ENCODE results near the gene SMAD3.

The SMAD3 gene

GRCh38 chr15:67185621-67186225 lies 120.3 kb downstream of the SMAD3 start:
- peak; percentile 42 for DNase-seq

- peak; percentile 48 for DNase-seq
Observed at GRCh38 chr15:67186226-67186649, 120.8 kb downstream of the SMAD3 start.

DNA sequence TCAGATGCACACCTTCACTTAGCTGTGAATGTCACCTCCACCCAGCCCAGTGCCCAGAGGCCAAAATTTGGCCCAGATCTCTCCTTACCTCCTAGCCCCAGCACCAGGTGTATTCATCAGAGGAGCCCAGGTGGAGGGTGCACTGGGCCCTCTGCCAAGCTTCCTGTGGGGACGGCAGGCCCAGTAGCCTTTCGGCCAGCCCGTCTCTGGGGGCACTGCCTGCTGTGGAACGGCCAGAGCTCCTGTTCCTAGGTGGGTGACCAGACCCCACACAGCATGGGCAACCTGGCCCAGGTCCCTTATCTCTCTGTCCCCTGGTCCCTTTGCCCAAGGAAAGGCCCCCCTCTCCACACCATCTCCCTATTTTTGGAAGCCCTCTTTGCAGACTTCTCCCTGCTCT lies 121.3 kb downstream of the SMAD3 start:
- peak; percentile 37 for DNase-seq

GRCh38 chr15:67187351-67187854 lies 122.0 kb downstream of the SMAD3 start:
- DNase-seq: peak; percentile 44

DNA sequence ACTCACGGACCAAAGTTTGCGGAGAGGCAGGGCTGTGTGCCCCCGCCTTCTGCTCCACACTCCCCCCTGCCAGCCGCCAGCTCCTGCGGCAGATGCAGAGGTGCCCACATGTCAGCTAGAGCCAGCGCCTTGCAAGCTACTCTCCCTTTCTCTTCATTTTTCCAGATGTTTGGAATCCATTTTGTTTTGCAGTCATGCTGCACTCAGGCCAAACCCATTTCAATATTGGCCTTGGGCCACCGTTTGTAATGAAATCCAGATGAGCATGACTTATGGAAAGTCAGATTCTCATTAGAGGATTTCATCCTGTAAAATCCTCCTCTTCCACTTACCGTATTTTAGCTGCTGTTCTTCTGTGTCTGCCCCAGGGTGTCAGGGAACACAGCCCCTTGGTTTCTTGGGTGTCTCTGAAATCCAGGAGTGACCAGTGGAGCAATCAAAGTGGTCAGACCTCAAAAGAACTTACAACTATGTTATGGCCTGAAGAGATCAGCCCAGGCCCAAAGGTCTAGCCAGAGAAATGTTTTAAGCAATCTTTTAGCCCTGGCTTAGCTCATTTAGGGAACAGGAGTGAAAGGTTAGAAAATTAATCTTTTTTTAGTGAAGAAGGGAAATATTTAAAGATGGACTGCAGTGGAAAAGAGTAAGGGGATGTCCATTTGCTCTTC lies 123.3 kb downstream of the SMAD3 start:
- DNase-seq: peak; percentile 90

DNA sequence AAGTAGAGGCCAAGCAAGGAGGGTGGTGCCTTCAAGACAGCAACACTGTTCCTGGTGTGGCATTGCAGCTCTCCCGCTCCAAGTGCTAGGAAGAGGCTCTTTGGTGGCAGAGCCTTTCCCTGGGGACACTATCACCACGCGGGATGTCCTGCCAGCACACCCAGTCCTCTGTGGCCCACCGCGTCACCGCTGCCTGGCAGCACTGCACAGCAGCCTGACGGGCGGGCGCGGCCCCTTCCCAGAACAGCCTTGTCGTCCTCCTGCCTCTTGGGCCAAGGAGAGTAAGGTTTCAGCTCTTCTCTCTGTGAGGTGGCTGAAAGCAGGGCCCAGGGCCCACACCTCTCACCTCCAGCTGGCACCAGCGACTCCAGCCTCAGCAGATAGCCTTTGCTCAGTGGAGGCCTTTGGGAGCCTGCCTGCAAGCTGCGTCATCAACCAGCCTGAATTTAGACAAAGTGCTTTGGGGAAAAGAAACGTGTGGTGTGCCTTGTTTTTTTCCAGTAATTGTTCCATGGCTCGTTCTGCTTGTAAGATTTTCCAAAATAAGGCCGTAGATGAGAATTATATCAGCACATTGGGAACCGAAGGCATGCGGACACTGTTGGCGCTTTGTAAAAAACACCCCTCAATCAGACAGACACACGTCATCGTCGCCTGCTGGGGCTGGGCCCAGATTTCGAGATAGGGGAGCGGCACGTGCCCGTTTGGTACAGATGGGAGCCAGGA lies 124.1 kb downstream of the SMAD3 start:
- peak; percentile 88 for DNase-seq

DNA sequence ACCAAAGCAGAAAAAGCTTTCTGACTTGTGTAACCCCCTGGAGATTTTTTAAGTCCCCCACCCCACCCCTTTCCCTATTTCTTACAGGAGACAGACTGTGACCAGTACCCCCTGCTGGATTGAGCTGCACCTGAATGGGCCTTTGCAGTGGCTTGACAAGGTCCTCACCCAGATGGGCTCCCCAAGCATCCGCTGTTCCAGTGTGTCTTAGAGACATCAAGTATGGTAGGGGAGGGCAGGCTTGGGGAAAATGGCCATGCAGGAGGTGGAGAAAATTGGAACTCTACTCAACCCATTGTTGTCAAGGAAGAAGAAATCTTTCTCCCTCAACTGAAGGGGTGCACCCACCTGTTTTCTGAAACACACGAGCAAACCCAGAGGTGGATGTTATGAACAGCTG lies 124.9 kb downstream of the SMAD3 start:
- no peak for DNase-seq

DNA sequence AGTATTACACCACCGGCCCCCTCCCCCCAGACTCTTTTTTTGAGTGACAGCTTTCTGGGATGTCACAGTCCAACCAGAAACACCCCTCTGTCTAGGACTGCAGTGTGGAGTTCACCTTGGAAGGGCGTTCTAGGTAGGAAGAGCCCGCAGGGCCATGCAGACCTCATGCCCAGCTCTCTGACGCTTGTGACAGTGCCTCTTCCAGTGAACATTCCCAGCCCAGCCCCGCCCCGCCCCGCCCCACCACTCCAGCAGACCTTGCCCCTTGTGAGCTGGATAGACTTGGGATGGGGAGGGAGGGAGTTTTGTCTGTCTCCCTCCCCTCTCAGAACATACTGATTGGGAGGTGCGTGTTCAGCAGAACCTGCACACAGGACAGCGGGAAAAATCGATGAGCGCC lies 125.4 kb downstream of the SMAD3 start:
- no peak for DNase-seq

DNA sequence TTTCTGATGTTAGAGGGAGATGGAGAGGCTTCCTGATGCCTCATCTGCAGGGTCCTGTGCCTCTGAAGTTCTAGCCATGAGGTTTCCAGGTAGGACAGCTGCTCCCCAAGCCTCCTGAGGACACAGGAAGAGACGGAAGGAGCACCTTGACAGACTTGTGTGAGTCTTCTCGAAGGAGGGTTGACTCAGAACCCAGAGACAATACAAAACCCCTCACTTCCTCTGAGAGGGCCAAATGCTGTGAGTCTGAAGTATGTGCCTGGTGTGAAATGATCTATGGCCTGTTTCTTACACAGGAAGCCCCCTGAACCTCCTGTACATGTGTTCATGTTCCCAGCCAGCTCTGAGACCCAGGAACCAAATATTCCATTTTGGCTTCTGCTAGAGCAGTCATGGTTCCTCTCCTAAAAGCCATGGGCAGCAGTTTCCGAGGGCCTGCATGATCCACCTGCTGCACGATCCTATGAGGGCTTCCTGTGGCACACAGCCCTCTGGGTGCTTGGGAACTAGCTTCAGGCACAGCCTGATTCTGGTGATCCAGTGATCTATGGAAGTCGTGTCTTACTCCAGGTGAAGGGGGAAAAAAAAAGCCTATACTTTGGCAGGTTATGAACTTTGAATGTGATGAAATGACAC lies 126.9 kb downstream of the SMAD3 start:
- peak; percentile 39 for DNase-seq

DNA sequence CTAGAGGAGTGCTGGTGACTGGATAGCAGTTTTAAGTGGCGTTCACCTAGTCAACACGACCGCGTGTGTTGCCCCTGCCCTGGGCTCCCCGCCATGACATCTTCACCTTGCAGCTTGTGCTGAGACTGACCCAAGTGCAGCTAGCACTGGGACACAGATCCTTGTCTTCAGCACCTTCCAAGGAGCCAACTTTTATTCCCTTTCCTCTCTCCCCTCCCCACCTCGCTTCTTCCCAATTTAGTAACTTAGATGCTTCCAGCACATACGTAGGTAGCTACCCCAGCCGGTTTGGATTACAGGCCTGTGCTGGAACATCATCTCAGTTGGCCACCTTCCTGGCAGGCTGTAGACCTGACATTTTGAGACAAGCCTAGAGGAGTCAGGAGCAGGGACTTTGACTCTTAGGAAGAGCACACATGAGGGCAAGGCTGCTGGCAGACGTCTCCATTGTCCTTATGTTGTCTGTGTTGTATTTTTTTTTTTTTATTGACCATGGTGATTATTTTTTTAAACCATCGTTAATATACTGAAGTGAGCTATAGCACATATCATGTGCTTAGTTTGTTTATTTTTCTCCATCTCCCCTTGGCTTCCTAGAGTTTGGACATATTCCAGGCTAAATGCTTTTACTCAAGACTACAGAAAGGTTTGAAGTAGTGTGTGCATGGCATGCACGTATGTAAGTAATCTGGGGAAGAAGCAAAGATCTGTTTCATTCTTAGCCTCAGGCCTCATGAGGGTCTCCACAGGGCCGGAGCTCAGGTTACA lies 128.0 kb downstream of the SMAD3 start:
- DNase-seq: peak; percentile 47

- DNase-seq: no peak
Observed at GRCh38 chr15:67194171-67195114, 129.0 kb downstream of the SMAD3 start.

DNA sequence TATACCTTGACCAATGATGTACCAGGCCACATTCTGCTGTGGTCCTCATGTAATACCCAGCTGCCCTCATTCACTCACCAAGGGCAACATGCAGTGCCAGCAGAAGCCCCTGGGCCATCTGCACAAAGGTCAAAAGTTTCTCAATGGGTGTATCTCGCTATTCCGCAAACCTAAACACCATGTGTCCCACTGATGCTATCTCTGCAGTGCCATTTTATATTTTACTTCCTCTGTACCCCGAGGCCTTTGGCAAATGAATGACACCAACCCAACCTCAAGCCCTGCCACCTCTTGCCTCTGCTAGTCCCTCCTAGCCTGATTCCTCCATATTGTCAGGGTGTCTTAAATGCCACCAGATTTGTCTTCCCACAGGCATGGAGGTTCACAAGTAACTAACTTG lies 129.9 kb downstream of the SMAD3 start:
- DNase-seq: no peak

DNA sequence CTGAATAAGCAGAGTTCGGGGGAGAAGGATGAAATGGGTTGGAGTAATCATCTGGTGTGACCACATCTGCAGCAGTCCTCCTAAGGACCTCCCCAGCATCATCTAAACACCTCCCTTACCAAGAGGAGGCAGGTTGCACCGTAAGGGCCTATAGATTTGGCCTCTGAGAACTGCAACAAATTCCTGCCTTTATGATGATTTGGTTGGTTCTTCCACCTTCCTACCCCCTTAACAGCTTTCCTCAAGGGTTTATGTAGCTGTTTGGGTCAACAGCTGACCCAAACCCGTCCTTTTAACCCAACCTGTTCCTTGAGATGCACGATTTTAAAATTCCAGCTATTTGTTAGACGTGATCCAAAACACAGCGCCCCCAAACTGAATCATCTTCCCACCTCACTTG lies 130.8 kb downstream of the SMAD3 start:
- DNase-seq: no peak

DNA sequence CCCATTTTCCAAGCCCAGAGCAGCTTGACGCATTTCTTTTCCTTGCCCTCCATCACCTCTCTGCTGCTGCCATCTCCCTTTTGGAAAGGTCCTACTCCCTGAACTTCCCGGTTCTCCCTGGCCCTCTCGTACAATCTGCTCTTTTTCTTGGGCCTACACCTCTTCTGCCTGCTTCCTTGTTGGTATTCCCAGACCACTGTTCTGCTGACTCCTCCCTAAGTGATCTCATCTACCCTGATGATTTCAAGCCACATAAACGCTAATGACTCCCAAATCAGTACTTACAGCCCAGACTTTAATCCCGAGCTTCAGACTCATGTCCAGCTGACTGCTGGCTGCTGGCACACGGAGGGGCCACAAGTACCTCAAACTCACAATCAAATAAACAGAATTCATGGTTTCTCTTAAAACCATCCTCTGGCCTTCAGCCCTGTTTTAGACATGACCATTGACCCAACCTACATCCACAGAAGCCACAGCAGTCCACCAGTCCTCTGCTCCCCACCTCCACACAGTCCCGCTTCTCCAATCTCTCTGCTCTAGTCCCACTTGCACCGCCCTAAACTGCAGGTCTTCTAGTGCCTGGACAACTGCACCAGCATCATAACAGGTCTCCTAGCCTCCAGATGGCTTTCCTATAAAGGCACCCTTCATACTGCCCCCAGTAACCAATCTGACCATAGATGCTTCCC lies 131.4 kb downstream of the SMAD3 start:
- DNase-seq: peak; percentile 43

GRCh38 chr15:67197364-67197695 lies 131.9 kb downstream of the SMAD3 start:
- DNase-seq: no peak

DNA sequence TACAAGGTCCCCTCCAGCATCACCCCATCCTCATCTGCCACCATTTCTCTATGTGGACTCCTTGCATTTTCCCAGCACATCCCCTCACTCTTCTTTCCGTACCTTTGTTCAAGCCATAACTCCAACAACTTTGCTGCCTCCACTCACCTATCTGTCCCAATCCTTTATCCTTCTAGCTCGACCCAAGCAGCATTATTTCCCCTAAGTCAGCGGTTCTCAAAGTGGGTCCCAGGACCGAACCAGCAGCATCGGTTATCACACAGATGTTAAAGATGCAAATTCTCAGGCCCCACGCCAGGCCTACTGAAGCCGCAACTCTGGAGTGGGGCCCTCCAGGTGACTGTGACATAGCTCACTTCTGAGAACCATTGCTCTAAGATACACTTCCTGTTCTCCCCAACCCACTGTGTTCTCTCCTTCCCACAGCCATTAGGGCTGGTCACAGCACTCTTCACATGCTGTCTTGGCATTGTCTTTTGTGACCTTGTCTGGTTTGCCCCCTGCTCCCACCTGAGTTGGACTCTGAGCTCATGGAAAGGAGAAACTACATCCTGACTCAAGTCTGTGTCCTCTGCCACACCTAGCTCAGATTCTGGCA lies 132.9 kb downstream of the SMAD3 start:
- DNase-seq: no peak

DNA sequence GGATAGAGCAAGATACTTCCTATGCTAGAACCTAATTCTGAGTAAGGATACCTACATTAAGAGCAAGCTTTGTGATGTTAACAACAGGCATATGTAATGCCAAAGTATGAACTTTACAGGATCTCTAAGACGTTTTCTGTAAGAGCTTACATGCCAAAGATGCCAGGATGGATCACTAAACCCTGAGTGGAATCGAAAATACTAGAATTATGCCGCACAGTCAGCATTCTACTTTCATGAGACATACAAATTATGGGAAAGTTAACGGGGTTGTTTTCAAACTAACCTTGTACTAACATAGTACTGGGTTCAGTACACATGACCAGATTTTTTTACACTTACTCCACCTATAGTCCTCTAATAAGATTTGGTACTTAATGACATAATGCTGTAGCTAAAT lies 134.0 kb downstream of the SMAD3 start:
- no peak for DNase-seq

- DNase-seq: no peak
Observed at GRCh38 chr15:67199881-67200763, 134.7 kb downstream of the SMAD3 start.

- no peak for DNase-seq
Observed at GRCh38 chr15:67201136-67201535, 135.7 kb downstream of the SMAD3 start.

DNA sequence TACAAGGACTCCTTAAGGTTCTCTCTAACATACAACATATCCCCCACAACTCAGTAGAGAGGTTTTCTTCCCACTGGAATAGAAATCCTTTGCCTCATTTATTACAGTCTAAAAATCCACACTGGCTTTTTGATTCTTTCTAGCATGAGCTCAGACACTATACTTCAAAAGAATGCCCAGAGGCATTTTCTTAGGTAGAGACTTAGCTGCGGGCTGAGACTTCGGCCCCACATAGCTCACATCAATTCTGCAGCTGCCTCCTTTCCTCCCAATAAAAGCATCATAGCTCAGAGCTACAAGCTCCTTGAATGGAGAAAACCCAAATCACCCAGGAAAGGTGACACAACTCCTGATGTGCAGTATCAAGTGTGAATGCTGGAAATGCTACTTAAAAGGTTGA lies 136.7 kb downstream of the SMAD3 start:
- no peak for DNase-seq

Data from right forelimb (tissue), 1 donor.